CD4-positive, alpha-beta T cell treated with Interleukin-15 for 1 hour (primary cell): ENCODE measurements around the gene AGBL4.

Source experiments
- DNase-seq: peaks from one replicate; pipeline ENCODE4 v3.0.0-alpha.2; 2020

AGBL4 gene

DNA sequence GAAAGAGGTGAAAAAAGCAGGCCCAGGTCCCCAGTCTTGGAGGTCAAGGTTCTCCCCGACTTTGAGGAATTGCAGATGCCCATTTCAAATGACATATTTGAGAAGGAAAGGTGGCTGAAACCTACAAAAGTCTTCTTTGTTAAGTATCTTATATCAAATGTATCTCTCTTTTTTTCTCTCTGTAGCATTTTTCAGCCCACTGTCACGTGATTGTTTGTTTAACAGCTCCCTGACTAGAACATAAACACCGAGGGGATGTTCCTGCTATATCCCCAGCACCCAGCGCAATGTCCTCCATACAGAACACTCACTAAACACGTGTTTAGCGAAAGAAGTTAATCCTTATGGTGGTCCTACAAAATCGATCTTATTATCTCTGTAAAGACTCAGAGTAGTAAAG, 1274.7 kb downstream of the AGBL4 start:
- no peak for DNase-seq

DNA sequence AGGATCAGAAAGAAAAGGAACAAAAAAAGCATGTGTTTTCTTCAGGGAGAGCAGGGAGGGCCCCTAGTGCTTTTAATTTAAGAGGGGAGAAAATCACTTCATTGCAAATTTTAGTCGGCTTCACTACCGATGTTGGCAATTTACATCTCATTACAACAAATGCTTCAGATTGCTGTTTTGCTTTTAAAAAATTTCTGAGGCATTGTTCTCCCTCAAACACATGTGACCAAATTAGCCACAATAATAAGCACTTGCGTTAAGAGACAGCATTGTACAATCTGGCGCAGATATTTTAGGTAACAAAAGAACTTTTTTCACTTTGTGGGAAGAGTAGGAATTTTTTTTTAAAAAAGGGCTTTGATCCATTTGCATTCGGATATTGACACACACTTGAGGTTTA, 1276.8 kb downstream of the AGBL4 start:
- DNase-seq: no peak

DNA sequence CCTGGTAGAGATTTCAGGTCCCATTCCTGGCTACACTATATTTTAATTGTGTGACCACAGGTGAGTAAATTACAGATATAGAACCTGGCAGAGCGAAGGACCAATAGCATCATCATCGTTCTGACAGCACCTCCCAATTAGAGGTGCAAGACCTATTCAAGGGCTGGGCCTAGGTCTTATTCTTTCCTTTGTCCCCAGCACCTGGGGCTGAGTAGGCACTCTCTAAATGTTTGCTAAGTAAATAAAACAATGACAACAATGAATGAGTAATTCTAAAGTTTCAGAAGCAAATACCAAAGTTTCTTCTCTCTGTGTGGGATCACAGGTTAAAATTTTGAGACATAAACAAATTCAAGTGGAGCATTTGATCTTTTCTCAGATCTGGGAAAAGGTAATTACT, 1279.7 kb downstream of the AGBL4 start:
- DNase-seq: no peak

DNA sequence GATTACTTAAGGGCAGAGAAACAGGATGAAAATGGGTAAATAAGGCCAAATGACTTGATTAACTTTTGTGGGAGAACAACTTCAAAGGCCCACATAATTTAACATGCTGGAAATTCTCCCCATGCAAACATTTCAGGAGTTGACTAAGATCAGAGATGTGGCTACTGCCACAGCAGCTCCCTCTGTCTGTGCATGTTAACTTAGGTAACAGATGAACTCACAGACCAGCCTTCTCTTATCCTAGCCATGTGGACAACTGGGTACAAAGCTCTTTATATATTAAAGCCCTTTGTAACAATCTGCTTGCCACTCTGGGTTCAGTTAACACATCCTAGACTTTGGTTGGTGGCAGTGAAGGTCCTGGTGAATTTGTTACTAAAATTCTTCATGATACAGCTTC, 1280.3 kb downstream of the AGBL4 start:
- no peak for DNase-seq

- DNase-seq: no peak
Observed at GRCh38 chr1:48741380-48741779, 1282.4 kb downstream of the AGBL4 start.

DNA sequence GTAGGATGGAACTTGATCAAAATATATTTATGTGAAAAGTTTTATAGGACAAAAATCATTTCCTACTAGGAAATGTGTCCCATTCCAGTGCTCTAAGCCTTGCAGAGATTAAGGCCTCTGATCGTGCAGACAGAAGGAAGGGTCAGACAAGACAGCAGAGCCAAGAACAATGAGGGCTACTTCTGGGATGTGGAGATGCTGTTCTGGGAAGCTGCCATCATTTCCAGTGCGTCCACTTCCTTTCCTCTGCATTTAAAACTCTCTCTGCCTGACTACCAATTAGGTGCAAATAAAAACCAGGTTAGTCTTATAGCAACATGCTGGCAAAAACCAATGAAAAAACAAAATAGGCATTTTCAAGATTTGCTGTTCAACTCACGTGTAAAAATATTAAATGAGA, 1283.1 kb downstream of the AGBL4 start:
- DNase-seq: no peak

- no peak for DNase-seq
Observed at GRCh38 chr1:48739091-48739490, 1284.7 kb downstream of the AGBL4 start.

DNA sequence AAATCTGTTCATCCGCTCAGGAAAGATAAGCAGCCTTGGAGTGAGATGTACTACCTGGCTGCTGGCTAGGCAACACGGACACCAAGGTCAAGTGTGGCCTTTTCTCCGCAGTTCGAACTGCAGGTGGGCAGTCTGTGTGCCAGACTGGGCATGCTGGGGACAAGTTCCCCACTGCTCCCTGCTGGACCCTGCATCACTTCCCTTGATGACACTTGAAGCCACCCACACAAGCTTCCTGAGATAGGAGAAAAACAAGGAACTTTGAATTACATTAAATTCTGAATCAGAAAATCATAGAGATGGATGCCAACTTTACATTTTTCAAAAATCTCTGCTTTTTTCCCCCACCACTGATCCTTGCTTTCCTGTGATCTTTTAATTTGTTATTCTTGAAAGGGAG, 1285.4 kb downstream of the AGBL4 start:
- no peak for DNase-seq

GRCh38 chr1:48735796-48736195, 1288.0 kb downstream of the AGBL4 start:
- DNase-seq: no peak

DNA sequence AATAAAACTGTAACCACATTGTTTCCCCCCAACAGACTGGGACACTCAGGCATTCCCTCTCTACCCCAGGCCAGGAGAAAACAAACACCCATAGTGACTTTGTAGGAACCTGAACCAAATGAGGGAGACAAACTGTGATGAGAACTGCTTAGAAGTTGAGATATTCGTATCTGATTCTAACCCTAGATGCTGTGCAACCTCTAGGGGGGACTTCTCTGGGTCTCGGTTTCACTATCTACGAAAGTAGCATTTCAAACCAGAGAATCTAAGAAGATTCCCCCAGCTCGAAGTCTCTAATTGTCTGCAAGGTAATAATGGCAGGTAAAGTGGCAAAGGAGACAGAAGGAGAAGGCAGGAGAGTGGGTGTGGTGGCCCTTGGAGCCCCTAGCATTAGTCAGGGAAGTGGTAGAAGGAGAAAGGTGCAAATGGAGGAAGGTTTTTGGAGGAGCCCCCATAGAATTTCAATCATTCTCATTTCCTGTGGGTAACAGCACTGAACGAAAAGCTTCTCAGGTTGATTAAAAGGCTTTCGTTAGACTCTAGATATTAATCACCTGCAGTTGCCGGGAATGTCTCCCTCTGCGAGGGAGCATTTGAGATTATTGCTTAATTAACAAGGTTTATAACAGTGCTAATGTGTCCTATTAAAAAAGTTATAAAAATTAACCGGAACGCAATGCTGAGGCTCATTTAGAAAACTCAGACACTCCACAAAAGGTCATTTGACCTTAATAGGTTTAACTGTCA, 1293.4 kb downstream of the AGBL4 start:
- no peak for DNase-seq

DNA sequence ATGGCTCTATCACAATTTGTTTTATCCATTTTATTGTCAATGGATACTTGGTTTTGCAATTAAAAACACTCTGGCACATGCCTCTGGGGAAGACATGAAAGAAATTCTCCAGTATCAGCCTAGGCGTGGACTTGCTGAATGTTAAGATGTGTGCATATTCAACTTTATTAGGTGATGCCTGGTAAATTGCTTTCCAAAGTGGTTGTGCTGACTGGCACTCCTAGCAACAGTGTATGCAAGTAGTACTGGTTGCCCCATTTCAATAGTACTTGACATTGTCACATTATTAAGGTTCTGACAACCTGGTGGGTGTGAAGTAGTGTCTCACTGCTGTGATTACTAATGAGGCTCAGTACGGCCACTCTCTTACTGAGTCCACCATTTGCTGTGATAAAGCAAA, 1295.2 kb downstream of the AGBL4 start:
- no peak for DNase-seq

GRCh38 chr1:48726557-48727215, 1297.1 kb downstream of the AGBL4 start:
- no peak for DNase-seq

- DNase-seq: no peak
Observed at GRCh38 chr1:48726139-48726538, 1297.6 kb downstream of the AGBL4 start.

DNA sequence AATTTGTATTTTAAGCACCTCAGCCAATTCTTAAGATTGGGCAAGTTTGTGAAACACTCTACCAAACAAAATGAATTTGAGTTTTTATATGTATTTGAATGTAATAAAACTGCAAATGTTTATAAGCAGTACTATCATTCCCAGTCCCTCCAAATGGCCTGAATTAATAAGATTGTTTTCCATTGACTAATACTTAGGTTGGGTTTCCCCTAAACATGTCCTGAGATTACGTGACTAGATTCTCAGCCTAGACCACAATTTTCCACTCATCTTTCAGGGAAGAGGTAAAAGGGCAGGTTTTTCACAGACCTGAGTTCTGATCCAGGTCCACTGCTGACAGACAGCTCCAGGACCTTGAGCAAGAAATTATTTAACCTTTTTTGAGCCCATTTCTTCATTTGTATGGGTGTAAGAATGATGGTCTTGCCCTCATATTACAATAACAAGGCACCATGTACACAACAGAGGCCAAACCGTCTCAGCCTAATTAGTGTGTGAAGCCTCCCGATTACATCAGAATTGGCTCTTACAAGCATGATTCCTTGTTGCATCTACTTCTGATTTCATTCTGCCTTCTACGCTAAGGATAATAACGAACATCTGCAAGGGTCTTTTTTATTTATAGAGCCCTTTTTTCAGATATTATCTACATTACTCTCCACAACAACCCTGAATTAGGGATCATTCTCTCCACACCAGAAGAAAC, 1298.3 kb downstream of the AGBL4 start:
- DNase-seq: no peak

GRCh38 chr1:48720929-48721328, 1302.8 kb downstream of the AGBL4 start:
- DNase-seq: no peak

- no peak for DNase-seq
Observed at GRCh38 chr1:48718705-48719104, 1305.0 kb downstream of the AGBL4 start.

DNA sequence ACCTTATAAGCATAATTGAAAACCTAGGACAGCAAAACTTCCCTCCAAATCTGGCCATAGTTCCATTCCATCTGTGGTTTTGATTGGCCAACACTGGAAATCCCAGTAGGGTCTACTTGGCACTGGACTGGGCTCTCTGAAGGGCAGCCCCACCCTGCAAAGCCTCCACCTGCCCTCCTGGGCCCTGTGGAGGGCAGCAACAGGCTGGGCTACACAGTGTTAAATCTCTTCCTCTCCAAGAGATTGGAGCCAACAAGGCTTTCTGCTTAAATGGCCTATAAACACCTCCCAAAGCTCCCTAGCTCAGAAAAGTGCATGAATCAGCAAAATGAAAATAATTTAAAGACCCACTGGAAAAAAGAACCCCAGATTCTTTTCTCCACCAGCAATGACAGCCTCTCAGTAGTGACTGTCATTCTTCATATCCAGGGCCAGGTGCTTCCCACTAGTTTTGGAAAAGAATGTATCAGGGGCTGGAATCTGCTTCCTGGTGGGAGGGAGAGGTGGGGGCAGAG, 1305.6 kb downstream of the AGBL4 start:
- DNase-seq: no peak

GRCh38 chr1:48717082-48717481, 1306.7 kb downstream of the AGBL4 start:
- DNase-seq: no peak

GRCh38 chr1:48715921-48716320, 1307.8 kb downstream of the AGBL4 start:
- DNase-seq: no peak

DNA sequence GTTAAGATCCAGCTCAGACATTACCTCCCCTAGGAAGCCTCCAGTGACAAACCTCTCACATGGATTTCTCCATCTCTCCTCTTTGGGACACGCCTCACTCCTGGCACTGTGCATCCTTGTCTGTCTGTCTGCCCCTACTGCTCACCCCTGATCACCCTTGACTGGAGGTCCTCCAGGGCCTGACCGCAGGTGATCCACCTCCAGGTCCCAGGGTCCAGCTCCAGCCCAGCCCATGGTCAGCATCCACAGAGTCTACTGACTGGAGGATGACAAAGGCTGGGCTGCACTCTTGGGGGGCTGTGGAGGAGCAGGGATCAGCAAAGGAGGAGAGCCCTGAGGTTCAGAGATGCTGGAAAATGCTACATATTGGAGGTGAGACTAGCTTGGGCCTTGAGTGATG, 1312.8 kb downstream of the AGBL4 start:
- DNase-seq: no peak

DNA sequence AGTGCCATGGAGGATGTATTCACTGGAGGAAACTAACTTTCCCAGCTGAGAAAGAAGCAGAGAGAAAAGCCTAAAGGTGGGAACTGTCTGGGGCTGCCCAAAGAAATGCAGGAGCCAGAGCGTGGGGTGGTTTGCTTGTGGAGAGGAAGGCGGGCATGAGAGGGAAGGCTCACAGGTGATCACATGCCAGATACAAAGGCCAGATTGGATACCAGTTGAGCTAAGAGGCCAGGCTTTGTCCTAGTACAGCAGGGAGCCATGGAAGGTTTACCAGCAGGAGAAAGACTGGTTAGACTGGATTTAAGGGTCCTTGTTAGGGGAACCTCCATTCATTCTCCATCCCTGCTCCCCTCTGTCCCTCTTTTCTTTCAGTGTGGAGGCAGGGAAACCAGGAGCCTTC, 1313.4 kb downstream of the AGBL4 start:
- no peak for DNase-seq

DNA sequence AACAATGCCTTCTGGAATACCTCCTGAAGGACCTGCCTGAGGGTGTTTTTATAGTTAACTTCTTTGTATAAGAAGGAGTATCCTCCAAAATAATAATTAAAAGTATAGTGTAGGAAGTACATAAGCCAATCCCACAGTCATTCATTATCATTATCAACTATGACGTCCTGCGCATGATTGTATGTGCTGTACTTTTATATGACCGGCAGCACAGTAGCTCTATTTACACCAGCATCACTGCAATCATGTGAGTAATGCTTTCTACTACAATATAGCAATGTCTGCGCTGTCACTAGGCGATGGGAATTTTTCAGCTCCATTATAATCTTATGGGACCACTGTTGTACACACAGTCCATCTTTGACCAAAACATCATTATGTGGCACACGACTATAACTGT, 1319.0 kb downstream of the AGBL4 start:
- DNase-seq: no peak

- no peak for DNase-seq
Observed at GRCh38 chr1:48701445-48701844, 1322.3 kb downstream of the AGBL4 start.
